Progenitor cell of endocrine pancreas (in vitro differentiated cells): Measurements from ENCODE around the gene PNCK. TPM values are rescaled to one million over a fixed set of nuclear protein-coding genes. Genes with fewer than 3 reads are reported as not detected.

ENCODE experiments used
- DNase-seq: peaks from one replicate; pipeline ENCODE4 v3.0.0; 2021; ENCODE audit warnings: low spot score; ENCODE audit not compliant: unreplicated experiment
- H3K27ac Mint-ChIP-seq: 2 replicates; pipeline ENCODE4 v1.8.0; 2021; ENCODE audit warnings: mild to moderate bottlenecking, moderate library complexity, mixed read lengths
- H3K27me3 Mint-ChIP-seq: 2 replicates; pipeline ENCODE4 v1.8.0; 2021; ENCODE audit warnings: mixed read lengths
- H3K36me3 Mint-ChIP-seq: 2 replicates; pipeline ENCODE4 v1.8.0; 2022; ENCODE audit warnings: mixed read lengths; ENCODE audit not compliant: insufficient read depth
- H3K4me1 Mint-ChIP-seq: 2 replicates; pipeline ENCODE4 v1.8.0; 2021; ENCODE audit warnings: low read depth, mixed read lengths
- H3K4me3 Mint-ChIP-seq: 2 replicates; pipeline ENCODE4 v1.8.0; 2021; ENCODE audit warnings: low read depth, mild to moderate bottlenecking, moderate library complexity, mixed read lengths
- H3K9me3 Mint-ChIP-seq: 2 replicates; pipeline ENCODE4 v1.8.0; 2021; ENCODE audit warnings: low read depth, mixed read lengths
- total RNA-seq: library from RNA; stranded (reverse); gene quantifications from 2 replicates; pipeline ENCODE4 v1.2.1, GENCODE V29; 2021
- TF ChIP-seq, protein P1 (sequence below): fragments of 200-600 bp; sonication (generic); IDR thresholded peaks from one replicate; pipeline ENCODE4 v1.5.0; 2021; ENCODE audit warnings: antibody characterized with exemption, mild to moderate bottlenecking; ENCODE audit not compliant: unreplicated experiment

PNCK gene
- total RNA-seq, 1 donor from 2014 or later: 6.1 TPM

- peaks cover 3% of the 10 kb centered on the region for H3K36me3 Mint-ChIP-seq
- H3K27ac Mint-ChIP-seq: no peak overlapping the region
- H3K27me3 Mint-ChIP-seq: no peaks in the 10 kb centered on the region
- H3K4me3 Mint-ChIP-seq: no peak overlapping the region
- TF ChIP-seq, protein P1, sequence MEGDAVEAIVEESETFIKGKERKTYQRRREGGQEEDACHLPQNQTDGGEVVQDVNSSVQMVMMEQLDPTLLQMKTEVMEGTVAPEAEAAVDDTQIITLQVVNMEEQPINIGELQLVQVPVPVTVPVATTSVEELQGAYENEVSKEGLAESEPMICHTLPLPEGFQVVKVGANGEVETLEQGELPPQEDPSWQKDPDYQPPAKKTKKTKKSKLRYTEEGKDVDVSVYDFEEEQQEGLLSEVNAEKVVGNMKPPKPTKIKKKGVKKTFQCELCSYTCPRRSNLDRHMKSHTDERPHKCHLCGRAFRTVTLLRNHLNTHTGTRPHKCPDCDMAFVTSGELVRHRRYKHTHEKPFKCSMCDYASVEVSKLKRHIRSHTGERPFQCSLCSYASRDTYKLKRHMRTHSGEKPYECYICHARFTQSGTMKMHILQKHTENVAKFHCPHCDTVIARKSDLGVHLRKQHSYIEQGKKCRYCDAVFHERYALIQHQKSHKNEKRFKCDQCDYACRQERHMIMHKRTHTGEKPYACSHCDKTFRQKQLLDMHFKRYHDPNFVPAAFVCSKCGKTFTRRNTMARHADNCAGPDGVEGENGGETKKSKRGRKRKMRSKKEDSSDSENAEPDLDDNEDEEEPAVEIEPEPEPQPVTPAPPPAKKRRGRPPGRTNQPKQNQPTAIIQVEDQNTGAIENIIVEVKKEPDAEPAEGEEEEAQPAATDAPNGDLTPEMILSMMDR: no peak
- peaks cover 14% of the 10 kb centered on the region for H3K4me1 Mint-ChIP-seq
- H3K9me3 Mint-ChIP-seq: peaks cover 17% of the 10 kb centered on the region
- no peak for DNase-seq
These were observed 46.5 kb downstream of the PNCK start for GRCh38 chrX:153626863-153627674.

DNA sequence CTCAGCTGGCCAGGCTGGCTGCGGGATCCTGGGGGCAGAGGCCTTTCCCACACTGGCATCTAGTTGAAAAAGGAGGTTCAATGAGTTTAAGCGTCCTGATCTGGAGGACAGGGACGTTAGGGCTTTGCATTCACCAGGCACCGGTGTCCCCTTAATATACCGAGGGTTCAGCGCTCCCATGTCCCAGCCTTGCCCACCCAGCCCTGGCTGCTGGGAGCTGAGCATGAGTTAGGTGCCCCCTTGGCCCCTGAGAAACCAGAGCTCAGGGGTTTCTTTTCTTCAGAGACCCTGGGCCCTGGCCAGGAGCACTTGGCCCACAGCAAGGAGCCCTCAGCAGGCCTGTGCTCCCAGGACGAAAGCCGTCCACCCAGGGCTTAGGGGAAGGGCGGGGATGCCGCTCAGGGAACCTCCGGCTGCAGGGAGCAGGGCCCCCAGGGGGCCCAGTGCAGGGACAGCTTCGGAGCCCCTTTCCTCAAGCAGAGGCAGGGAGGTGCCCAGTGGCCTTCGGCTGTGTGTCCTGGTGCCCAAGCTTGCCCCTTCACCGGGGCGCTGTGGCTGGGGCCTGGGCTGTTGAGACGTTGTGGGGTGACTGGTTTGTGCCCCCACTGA is 47.5 kb downstream of the PNCK start:
- peaks cover 2% of the 10 kb centered on the region for H3K36me3 Mint-ChIP-seq
- no peak overlapping the region for H3K27ac Mint-ChIP-seq
- DNase-seq: no peak
- H3K27me3 Mint-ChIP-seq: no peaks in the 10 kb centered on the region
- TF ChIP-seq, protein P1: no peak
- H3K9me3 Mint-ChIP-seq: peaks cover 9% of the 10 kb centered on the region
- H3K4me3 Mint-ChIP-seq: no peak overlapping the region
- peaks cover 14% of the 10 kb centered on the region for H3K4me1 Mint-ChIP-seq

DNA sequence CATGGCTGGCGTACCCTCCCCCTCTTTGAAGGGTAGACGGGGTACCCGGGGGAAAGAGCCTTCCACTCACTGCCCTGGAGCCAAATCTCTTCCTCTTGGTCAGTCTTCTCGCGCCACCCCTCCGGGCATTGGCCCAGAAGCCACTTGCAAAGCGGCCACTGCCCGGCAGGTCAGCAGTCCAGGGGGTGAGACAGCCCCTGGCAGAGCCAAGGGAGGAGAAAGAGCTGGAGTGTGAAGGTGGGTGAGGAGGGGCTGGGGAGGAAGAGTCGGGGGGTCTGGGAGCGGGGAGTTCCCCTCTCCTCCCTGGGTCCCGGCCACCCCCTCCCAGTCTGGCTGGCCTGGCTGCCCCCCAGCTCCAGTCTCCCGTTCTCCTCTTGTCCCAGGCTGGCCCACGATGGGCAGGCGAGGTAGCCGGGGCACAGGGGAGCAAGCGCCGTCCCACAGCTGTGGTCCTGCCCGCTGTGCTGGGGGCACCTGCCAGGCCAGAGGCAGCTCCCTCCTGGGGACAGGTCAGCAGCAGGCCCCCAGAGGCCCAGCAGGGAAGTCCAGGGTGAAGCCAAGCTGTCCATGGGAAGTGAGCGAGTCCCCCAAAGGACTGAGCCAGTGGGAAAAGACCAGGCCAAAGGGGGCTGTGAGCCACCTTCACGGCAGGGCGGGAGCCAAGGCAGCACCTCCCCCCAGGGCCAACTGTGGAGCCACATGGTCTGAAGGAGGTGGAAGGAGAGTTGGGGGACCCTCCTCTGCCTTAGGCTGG is 48.2 kb downstream of the PNCK start:
- no peak for DNase-seq

DNA sequence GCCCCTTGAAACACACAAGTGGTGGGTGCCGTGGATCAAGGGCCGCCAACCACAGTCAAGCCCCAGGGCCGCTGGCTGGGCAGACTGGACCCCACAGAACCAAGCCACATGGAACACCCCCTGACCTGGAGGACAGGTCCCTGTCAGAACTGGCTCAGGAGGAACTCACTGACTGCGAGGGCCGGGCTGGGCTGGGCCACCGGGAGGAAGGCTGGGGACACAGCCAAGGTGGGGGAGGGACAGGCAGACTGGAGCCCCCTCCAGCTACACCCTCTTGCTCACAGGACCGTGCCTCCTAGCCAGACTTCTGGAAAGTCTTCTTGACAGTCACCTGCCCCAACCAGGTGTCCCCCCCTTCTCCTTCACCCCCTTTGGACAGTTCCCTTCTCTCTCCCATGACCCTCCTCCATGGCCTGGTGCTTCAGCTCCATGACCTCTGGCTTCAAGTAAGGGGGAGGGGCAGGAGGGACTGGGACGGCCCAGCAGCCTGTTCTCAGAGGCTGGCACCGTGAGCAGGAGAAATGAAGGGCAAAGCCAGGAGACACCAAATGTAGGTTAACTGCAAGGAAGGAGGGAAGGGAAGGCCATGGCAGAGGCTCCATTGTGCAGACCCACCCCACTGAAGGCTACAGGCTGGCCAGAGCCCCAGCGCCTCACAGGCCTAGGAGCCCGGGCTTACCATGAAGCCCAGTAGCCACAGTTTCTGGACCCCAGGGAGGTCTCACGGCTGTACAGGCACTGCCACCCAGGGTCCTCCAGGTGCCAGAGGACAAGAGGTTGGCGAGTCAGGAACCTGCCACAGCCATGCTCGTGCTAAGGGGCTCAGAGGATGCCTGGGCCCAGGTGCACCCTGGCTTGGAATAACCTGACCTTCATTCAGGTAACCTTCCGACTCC is 49.2 kb downstream of the PNCK start:
- TF ChIP-seq, protein P1: no peak
- Mint-ChIP-seq H3K36me3 (no peaks in the 10 kb centered on the region), H3K4me3 (no peak overlapping the region), H3K27me3 (no peaks in the 10 kb centered on the region), H3K27ac (no peak overlapping the region), H3K9me3 (peaks cover 2% of the 10 kb centered on the region), H3K4me1 (peaks cover 14% of the 10 kb centered on the region)
- DNase-seq: no peak

More for the DNA sequence above, 48.2 kb downstream of the PNCK start:
- H3K27ac Mint-ChIP-seq: no peak overlapping the region
- TF ChIP-seq, protein P1: no peak
- H3K4me3 Mint-ChIP-seq: no peak overlapping the region
- H3K27me3 Mint-ChIP-seq: no peaks in the 10 kb centered on the region
- peaks cover 14% of the 10 kb centered on the region for H3K4me1 Mint-ChIP-seq
- H3K36me3 Mint-ChIP-seq: no peaks in the 10 kb centered on the region
- peaks cover 6% of the 10 kb centered on the region for H3K9me3 Mint-ChIP-seq
